Body of pancreas (tissue), 4 donors: ENCODE data around the gene ASB2.

Experiments used
- CTCF ChIP-seq, 7 experiments: fragments of 450-650 bp in 4 of 7; fragments of 200-600 bp in 3 of 7; sonication (generic) in 3 of 7; IDR thresholded peaks; one replicate each; pipeline ENCODE4 v1.5.1; 2016 to 2019; ENCODE audit warnings: antibody characterized with exemption in 7 of 7
- POLR2A ChIP-seq, 3 donors: fragments of 450-650 bp; IDR thresholded peaks; one replicate each; pipeline ENCODE4 v1.6.1; 2016; ENCODE audit warnings: antibody characterized with exemption in 3 of 3, mild to moderate bottlenecking in 2 of 3

DNA sequence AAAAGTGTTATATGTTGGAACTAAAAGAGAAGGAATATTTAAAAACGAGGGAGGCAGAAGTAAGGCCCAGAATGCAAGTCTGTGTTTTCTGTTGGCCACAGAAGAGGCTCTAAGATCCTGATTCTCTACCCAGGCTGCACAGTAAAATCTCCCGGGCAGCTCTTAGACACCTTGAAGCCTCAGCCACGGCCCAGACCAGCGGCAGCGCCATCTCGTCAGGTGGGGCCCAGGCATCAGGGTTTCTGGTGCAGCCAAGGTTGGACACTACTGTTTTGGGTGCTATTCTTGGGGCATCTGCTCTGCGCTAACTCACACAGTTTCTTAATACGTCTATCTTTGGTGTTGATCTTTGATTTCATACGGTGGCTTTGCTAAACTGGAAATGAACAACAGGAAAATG is 32.4 kb downstream of the ASB2 start:
- TF ChIP-seq CTCF (IDR thresholded peaks at IDR 0.05) = no peak
- no peak for TF ChIP-seq POLR2A (IDR thresholded peaks at IDR 0.05)
